HG02885 (cell line): ENCODE measurements around the gene WDR6.

Source experiments
- ATAC-seq: cut with Tn5 transposase; IDR thresholded peaks from one replicate; pipeline ENCODE4 v1.9.1; 2021; ENCODE audit warnings: mild to moderate bottlenecking; ENCODE audit not compliant: unreplicated experiment, poor library complexity

Gene WDR6, protein sequence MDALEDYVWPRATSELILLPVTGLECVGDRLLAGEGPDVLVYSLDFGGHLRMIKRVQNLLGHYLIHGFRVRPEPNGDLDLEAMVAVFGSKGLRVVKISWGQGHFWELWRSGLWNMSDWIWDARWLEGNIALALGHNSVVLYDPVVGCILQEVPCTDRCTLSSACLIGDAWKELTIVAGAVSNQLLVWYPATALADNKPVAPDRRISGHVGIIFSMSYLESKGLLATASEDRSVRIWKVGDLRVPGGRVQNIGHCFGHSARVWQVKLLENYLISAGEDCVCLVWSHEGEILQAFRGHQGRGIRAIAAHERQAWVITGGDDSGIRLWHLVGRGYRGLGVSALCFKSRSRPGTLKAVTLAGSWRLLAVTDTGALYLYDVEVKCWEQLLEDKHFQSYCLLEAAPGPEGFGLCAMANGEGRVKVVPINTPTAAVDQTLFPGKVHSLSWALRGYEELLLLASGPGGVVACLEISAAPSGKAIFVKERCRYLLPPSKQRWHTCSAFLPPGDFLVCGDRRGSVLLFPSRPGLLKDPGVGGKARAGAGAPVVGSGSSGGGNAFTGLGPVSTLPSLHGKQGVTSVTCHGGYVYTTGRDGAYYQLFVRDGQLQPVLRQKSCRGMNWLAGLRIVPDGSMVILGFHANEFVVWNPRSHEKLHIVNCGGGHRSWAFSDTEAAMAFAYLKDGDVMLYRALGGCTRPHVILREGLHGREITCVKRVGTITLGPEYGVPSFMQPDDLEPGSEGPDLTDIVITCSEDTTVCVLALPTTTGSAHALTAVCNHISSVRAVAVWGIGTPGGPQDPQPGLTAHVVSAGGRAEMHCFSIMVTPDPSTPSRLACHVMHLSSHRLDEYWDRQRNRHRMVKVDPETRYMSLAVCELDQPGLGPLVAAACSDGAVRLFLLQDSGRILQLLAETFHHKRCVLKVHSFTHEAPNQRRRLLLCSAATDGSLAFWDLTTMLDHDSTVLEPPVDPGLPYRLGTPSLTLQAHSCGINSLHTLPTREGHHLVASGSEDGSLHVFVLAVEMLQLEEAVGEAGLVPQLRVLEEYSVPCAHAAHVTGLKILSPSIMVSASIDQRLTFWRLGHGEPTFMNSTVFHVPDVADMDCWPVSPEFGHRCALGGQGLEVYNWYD

DNA sequence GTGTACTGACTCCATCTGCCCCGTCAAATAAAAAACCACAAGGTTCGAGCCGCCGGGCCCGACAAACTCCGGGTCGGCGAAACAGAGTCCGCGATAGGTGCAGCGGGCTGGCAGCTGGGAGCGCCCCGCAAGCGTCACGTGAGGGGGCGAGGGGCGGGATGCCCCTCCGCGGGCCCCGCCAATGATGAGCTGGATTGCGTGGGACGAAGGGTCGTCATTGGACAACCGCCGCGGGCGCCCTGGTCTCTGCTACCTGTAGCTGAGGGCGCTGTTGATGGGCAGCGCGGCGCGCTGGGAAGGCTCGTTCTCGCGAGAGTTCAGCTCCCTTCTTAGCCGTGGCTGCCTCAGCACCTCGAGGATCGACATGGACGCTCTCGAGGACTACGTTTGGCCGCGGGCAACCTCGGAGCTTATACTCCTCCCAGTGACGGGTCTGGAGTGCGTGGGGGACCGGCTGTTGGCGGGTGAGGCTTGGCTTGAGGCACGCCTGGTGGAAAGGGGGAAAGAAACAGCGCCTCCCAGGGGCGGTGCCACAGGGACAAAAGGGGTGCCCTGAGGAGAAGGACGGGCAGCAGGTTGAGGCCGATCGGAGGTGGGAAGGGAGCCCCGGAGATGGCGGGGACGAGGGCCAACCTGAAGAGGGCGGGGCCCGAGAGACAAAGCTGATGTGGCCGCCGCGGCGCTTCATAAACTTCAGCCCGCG is at the start of gene WDR6:
Gene WDR6, plus strand, starts transcription at position 324 of the 703 bp plus-strand sequence. Its CDS starts 41 bp downstream, at position 365.
- peak; percentile 86 for ATAC-seq

DNA sequence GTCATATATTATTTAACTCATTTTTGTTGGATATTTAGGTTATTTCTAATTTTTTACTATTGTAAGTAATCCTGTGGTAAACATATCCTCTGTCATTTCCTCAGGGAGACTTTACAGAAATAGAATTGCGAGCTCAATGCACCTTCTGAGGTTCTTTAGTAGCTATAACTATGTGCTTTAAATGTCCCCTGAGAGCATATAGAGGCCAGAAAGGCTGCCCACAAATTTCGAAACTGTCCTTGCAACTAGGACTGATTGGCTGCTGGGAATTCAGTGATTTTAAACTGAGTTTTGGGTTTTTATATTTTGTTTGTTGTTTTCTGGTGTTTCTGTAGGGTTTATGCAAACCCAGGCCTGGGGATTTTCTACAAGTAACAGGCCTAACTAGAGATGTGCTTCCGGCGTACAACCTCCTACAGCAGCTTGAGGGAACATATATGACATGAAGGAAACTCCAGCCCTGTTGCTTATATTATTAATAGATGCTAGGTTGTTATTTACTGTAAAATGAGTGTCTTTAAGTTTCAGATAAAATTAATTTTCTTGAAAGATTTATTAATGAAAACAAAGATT is 46.3 kb upstream of the WDR6 start:
- no peak for ATAC-seq

- no peak for ATAC-seq
These were observed 44.9 kb upstream of the WDR6 start for GRCh38 chr3:48962340-48962739.

- ATAC-seq = no peak
These were observed 44.3 kb upstream of the WDR6 start for GRCh38 chr3:48962939-48963338.

- ATAC-seq = no peak
These were observed 43.6 kb upstream of the WDR6 start for GRCh38 chr3:48963591-48963990.

DNA sequence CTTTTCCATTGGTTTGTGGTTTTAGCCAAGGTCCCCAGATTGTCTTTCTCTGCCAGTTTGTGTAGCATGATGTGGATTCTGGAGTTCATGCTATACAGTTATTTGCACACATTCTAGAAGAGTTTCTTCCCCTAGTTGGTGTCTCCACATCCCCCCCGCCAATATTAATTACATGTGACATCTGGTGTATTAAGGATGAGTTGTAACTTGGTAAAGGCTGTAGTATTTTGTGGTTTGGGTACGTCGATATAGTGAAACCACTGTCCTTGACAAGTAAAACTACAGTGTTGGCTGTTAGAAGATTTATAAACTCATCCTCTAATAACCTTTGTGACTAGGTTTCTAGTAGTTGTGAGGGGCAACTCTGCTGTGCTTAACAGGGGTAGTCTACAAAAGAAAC is 40.8 kb upstream of the WDR6 start:
- no peak for ATAC-seq

DNA sequence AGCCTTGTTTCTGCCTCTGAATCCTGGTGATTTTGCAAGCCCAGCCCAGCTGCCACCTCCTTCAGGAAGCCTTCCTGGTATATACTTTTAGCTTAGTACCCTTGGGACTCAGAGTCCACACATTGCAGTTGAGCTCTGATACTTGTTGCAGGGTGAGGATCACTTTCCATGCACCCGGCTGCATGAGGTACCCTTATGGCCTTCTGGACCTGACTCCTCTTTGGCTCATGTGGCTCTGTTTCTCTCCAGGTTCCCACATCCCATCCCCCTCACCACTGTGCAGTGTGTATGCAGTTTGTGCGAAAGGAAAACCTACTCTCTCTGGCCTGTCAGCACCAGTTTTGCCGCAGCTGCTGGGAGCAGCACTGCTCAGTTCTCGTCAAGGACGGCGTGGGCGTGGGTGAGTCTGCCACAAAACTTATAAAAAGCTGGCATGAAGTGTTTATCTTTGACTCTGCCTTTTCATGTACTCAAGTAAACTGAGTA is 40.3 kb upstream of the WDR6 start:
- ATAC-seq = no peak

DNA sequence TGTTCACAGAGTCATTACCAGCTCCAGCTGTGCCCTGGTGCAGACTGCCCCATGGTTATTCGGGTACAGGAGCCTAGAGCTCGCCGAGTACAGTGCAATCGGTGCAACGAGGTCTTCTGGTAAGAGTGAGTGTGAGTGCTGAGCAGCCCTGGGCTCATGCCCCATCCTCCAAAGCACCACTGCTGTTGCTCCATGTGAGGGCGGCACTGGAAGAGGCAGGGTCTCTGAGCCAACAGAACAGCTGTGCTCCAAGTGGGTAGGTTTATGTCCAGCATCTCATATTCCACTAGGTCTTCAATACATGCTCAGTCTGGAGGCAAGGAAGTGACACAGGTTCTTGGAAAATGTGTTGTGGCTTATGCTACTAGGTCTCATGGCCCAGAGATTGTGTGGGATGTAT is 36.6 kb upstream of the WDR6 start:
- ATAC-seq = no peak

DNA sequence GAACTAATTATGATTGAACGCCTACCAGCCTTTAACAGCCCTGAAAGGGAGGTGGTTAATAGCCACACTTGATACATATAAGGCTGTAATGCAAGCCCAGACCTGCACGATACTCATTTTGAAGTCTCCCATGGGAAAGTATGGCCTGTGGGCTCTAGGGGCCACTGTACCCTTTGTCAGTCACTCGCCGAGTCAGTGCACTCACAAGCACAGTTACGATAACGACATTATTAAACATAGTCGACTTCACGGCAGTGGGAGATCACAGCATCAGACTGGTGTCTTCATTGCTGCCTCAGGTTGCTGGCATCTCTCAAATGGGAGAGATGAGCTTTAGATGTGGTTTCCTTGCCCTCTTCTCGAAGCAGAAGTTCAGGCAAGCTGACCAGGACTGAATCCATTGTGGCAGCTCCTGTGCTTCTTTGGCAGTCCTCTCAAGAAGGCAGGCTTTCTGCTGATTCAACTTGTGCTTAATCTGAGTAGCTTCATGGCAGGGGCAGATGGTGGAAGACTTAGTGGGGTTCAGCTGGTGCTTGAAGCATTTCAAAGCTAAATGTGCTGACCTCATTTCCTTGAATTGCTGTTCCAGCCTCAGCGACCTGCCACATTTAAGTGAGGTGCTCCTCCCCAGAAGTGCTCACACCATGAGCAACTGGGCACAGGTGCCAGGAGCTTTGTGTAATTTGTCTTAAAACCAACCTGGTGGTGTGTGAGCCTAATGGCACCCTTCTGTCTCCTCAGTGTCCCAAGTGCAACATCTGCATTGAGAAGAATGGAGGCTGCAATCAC is 32.9 kb upstream of the WDR6 start:
- ATAC-seq = no peak

- ATAC-seq = no peak
These were observed 27.7 kb upstream of the WDR6 start for GRCh38 chr3:48979451-48979850.

GRCh38 chr3:48980295-48980694 is 26.9 kb upstream of the WDR6 start:
- no peak for ATAC-seq

DNA sequence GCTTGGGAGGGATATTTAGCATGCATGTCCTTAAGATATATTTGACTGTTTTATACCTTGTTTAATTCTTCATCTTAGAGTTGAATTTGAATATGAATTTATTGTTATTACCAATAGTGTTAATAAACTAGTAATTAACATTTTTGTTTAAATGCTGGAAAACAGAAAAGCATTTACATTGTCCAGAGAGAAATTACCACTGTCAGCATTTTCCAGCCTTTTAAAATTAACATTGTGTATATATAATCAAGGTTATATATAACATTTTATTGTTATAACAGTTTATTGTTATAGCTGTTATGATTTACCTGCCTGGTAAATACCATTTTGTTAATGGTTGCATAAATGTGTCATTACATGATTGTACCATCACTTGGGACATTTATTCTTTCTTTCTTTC is 25.2 kb upstream of the WDR6 start:
- ATAC-seq = no peak

- no peak for ATAC-seq
These were observed 24.5 kb upstream of the WDR6 start for GRCh38 chr3:48982686-48983085.

DNA sequence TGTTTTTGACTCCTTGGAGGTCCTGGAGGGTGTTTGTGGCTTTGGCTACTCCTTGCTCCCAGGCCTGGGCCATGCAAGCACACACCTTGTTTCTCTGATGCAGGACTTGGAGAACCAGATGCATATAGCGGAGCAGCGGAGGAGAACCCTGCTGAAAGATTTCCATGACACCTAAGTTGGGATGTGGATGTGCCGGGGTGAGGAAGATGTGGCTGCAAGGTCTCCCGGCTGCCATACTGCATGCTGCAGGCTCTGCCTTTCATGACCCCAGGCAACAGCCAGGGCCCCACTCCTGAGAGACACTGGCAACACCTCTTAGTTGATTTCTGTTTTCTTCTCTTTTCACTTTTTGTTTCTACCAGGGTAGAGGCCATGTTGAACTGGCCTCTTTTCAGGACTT is 24.1 kb upstream of the WDR6 start:
- no peak for ATAC-seq

GRCh38 chr3:48984663-48985062 is 22.5 kb upstream of the WDR6 start:
- no peak for ATAC-seq

DNA sequence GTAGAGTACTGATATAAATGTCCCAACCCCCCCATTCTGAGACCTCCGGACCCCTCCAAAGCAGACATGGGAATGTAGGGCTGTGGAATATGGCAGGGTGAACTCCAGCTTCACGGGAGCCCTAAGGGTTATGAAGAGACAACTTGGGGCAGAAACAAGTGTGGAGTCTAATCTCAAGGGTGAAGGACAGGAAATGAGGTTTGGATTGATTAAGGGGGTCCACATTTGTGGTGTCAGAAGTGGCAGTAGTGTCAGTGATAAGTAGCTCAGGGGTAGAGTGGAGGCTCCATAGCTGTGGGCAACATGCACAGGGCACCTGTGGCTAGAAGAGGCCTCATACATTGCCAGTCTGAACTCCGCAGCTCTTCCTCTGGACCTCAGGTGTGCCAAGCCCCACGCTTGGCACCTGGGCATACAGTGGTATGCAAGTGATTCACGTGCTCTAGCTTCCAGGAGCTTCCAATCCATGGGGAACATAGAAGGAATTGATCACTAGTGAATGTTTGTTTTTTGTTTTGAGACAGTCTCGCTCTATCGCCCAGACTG is 21.3 kb upstream of the WDR6 start:
- no peak for ATAC-seq

- ATAC-seq = no peak
These were observed 17.9 kb upstream of the WDR6 start for GRCh38 chr3:48989126-48989795.
